Measurements from ENCODE around the gene KDM3A.

Gene KDM3A, protein sequence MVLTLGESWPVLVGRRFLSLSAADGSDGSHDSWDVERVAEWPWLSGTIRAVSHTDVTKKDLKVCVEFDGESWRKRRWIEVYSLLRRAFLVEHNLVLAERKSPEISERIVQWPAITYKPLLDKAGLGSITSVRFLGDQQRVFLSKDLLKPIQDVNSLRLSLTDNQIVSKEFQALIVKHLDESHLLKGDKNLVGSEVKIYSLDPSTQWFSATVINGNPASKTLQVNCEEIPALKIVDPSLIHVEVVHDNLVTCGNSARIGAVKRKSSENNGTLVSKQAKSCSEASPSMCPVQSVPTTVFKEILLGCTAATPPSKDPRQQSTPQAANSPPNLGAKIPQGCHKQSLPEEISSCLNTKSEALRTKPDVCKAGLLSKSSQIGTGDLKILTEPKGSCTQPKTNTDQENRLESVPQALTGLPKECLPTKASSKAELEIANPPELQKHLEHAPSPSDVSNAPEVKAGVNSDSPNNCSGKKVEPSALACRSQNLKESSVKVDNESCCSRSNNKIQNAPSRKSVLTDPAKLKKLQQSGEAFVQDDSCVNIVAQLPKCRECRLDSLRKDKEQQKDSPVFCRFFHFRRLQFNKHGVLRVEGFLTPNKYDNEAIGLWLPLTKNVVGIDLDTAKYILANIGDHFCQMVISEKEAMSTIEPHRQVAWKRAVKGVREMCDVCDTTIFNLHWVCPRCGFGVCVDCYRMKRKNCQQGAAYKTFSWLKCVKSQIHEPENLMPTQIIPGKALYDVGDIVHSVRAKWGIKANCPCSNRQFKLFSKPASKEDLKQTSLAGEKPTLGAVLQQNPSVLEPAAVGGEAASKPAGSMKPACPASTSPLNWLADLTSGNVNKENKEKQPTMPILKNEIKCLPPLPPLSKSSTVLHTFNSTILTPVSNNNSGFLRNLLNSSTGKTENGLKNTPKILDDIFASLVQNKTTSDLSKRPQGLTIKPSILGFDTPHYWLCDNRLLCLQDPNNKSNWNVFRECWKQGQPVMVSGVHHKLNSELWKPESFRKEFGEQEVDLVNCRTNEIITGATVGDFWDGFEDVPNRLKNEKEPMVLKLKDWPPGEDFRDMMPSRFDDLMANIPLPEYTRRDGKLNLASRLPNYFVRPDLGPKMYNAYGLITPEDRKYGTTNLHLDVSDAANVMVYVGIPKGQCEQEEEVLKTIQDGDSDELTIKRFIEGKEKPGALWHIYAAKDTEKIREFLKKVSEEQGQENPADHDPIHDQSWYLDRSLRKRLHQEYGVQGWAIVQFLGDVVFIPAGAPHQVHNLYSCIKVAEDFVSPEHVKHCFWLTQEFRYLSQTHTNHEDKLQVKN (N-terminal part only)

DNA sequence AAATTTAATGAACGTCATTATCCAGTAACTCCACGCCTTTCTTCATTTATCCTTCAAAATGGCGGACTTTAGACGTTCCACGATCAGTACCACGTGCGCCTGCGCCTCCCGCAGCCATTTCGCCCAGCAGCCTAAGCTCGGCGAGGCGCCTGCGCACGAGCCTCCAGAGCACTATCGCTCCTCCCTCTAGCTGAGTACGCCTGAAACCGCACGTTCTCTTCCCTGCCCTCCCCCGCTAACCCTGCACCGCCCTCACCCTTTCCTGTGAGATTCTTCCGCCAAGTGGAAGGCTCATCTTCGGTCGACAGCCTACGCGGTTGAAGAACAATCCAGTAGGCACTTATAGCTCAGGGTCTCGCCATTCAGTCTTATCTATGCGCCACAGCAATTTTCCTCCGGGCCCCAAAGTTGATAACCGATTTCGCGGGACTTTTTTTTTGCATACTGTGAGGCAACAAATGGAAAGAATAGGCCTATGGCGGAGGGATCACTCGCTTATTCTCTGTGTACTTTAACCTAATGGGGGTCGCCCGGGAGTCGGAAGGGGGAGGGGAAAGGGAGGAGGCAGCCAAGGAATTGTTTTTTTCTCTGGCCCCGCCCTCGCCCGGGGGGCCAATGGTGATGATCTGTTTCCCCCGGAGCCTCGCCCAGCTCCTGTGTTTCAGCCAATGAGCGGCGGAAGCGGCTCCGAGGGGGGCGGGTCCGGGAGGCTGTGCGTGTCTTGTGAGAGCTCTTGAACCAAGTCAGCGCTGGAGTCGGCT is at the start of gene KDM3A:
TSS of gene KDM3A (plus strand) at position 741 of the 761 bp plus-strand sequence. CDS start 677 bp downstream, outside the sequence.
- peak; percentile 99 for DNase-seq (ENCODE audit: low read depth in 2 of 2)

DNA sequence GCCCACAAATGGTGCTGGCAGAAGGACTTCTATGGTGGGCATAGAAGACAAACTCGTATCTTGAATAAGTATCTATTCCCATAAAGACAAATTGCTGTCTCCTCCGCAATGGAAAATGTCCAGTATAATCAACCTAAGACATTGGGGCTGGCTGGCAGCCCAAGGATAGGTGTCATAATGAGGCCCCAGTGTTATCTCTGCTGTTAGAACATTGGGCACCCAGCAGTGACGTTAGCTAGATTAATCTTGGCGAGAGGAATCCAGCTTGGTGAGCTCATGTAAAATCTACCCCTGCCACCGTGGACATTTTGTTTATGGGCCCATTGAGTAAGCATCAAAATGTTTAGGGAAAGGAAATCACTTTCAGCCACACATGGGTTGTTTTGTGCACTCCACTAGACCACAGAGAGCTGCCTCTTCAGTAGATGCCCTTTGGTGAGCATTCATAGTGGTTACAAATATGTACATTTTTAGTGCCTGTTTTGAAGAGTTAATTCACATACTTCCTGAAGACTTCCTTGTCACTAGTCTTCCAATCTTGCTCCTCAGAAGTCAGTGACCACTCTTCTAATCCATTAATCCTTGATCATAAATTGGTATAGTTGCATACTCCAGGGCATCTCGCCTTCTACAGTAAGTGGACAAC is 48.2 kb upstream of the KDM3A start:
- DNase-seq (ENCODE audit: low read depth in 2 of 2): no peak

DNA sequence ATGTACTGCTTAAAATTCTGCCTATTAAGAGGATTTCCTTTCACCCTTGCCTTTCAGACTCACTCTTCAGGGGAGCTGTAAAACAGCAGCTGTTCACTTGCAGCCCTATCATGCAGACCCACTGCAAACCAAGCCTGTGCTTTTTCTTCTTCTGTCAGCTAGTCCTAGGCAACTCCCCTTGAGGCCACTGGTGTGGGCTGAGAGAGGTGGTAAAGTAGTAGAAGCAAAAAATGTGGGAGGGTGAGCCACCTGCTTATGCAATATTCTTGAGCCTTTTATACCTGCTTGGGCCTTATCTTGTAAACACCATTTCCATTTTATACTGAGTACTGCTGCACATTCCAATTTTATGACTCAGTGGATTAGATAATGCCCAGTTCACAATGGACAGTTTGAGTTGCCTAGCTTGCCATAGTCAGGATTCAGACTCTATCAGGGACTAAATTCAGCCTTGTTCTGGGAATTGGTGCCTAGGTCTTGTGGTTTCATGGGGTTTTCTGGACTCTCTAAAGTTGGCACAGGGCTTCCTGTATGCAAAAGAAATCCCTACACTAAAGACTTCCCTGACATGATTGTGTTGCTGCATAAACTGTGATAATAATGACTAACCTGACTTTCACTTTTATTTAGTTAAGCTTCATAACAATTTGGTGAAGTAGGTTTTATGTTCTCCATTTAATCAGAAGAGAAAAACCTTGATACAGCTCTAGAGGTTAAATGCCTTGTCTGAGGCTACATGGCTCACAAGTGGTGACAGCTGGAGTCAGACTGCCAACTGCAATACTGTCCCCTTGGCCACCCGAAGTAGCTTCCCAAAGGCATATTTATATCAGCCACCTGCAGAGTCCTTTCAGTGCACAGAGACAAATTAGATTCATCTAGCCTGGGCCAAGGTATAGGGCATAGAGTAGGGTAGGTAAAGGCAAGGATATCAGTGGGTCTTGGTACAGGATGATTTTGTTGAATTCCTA is 47.4 kb upstream of the KDM3A start:
- DNase-seq (ENCODE audit: low read depth in 2 of 2): no peak

DNA sequence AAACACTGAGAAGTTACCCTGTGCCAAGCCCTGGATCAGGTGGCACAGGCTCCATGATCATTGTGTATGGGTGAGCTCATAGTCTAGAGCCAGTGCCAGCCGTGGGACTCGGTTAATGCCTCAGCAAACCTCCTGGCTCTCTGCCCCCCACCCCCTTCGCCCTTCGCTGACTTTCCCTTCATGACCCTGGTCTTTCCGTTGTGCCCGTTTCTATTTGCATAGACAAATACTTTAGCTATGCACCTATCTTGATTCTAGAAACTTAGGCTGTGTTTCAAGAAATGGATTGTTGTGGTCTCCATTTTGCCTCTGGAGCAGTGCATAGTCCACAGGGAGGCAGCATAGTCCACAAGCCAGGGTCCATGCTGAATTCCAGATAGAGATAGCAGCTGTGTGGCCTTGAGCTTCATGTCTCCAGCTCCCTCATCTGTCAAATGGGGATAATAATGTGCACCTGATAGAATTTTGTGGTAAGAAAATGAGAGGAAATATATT is 44.8 kb upstream of the KDM3A start:
- no peak for DNase-seq (ENCODE audit: low read depth in 2 of 2)

DNA sequence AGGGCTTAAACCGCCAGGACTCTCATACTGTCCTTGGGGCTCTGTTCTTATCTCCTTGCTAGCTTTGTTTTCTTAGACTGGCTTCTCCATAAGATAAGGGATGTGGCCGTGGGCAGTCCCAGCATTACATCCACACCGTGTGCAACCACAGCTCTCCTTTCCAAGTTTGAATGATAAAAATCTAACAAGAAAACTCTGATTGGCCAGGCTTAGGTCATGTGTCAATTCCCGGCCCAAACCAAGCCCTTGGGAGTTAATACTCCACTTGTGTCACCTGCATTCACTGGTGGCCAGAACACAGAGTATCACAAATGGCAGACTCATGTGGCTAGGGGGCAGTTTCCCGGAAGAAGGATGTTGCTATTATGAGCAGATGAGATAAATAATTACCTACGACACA is 43.2 kb upstream of the KDM3A start:
- no peak for DNase-seq (ENCODE audit: low read depth in 2 of 2)

DNA sequence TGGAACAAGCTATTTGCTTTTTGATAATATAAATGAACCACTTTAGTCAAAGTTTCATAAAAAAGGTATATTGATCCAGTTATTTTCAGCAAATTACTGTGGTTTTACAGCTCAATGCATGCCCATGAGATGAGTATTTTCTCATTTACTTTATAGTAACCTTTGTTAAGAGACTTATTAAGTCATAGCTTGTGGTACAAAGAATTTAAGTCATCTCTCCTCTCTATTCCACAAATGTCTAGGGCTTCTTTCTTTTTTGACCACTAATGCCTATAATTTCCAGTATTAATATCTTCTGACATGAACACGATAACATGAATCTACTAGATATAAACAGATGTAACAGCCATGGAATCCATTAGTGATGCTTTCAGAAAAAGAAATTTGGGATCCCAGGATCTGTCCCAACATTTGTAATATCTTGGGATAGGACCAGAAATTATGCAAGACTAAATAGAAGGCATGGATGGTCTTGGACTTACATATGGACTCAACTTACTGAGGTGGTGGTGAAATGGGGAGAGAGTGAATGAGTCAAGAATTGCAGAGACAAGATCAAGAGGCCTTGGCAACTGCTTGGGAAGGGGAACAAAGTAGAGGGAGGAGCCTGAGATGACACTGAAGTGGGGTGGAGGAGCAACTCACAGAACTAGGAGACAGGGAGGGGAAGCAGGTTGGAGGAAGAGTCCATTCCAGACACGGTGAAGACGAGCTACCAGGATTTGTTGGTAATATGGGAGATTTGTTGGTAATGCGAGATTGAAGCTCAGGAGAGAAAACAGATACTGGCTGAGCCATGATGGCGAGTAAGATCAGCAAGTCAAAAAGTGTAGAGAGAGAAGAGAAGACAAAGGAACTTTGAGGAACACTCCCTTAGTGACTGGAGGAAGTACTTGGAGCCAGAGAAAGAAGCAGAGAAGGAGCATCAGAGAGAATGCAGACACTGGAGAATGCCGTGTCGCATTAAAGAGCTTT is 42.4 kb upstream of the KDM3A start:
- no peak for DNase-seq (ENCODE audit: low read depth in 2 of 2)

DNA sequence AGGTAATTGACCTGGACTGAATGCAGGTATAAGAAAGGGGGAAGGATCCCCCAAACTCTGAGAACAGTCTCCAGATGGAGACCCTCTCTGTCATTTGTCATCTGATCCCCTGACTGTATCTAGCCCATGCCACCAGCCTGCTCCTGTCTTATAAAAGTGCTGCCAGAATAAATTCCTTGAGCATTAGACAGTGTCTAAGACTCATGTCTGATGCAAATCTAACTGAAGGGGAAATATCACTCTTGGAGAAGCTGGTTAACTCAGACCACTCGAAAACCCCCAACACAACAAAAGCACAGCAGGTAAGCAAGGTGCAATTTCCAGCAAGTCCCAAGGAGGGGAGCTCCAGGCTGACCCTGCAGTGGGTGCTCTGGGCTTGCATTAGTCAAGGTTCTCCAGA is 40.9 kb upstream of the KDM3A start:
- no peak for DNase-seq (ENCODE audit: low read depth in 2 of 2)

DNA sequence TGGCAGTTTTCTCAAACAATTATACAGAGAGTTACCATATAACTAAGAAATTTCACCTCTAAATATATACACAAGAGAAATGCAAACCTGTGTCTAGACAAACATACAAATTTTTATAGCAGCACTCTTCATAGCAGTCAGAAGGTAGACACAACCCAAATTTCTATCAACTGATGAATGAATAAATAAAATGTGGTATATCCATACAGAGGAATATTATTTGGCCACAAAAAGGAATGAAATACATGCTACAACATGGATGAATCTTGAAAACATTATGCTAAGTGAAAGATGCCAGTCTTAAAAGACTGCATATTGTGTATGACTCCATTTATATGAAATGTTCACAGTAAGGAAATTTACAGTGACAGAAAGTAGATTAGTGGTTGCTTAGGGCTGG is 30.6 kb upstream of the KDM3A start:
- no peak for DNase-seq (ENCODE audit: low read depth in 2 of 2)

DNA sequence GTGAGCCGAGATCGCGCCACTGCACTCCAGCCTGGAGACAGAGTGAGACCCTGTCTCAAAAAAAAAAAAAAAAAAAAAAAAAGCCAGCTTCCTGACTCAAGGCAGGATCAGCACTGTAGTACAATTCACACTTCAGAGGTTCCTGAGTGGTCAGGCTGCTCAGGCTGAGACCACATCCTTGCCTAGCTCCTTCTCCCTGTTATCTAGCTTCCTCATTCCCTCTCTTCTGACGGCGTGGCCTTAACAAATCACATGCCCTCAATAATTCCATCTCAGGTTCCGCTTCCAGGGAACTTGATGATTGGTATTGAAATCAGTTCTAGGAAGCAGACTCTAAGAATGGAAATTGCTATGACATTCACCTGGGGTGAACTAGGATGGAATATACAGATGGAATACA is 29.8 kb upstream of the KDM3A start:
- no peak for DNase-seq (ENCODE audit: low read depth in 2 of 2)

DNA sequence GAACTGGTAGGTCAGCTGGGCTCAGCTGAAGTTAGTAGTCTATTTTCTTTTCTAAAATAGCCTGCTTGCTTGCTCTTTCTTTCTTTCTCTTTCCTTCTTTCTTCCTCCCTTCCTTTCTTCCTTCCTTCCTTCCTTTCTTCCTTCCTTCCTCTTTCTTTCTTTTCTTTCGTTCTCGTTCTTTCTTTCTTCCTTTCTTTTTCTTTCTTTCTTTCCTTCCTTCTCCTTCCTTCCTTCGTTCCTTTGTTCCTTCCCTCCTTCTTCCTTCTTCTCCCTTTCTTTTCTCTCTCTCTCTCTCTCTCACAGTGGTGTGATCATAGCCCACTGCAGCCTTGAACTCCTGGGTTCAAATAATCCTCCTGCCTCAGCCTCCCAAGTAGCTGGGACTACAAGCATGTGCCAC is 29.2 kb upstream of the KDM3A start:
- no peak for DNase-seq (ENCODE audit: low read depth in 2 of 2)

DNA sequence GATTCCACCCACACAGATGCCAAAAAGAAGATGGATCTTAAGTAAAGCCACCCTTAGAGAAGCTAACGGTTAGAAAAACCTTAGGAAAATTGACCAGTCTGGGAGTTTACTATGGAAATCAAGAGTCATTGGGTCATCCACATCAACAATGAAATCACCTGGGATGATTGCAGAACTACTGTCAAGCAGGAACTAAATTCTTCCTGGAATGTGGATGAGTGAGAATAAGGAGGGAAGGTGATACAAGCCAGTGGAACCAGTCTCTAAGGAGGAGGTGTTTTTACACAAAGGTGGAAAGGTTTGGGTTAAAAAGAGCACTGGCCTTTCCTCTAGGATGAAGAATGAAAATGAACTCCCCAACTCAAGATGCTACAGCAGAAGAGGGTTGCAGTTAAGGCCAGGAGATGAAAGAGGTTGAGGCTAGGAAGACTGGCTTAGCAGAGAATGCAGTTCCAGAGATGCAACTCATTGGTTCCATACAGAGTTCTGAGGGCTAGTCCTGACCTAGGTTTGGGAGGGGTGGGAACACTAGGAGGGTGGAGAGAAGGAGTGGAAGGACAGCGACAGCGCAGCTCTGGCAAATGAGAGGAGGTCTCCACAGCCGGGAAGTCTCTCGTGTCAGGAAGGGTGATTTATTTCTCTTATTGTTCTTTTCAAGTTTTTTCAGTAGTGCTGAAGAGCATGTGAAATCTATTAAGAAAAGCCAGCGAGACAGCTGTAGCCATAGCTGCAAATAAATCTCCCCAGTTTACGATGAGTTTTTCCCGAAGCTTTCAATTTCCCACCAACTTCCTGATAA is 27.7 kb upstream of the KDM3A start:
- DNase-seq (ENCODE audit: low read depth in 2 of 2): no peak

DNA sequence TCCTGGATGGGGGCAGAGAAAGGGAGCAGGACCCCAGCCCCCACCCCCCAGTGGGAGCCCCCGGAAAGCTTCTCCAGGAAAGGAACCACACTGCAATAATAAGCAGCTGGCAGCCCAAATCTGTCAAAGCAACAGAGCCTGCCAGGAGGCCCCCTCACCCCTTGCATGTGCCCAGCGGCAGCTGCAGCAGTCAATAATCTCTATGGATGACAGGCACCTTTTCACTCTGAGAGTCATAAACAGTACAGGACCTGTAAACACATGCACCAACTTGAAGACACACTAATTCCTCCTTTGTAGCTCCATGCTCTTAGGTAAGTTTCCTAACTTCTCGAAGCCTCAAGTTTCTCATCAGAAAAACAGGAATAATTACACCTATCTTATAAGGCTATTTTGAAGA is 26.2 kb upstream of the KDM3A start:
- no peak for DNase-seq (ENCODE audit: low read depth in 2 of 2)

DNA sequence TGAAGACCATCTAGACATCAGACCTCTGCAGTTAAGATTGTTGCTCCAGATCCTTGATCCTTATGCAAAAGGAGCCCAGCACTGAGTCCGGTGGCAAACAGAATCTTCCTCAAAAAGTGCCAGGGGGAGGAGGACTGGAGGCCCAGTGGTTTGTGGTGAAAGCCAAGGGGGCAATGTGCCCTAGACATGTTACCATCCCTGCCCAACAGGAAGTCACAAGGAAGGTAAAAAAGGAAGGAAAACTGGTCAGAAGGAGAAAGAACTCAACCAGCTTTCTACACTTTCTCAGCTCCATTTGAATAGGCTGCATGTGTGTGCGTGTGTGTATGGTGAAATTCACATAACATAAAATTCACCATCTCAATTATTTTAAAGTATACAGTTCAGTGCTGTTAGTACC is 25.0 kb upstream of the KDM3A start:
- DNase-seq (ENCODE audit: low read depth in 2 of 2): no peak

DNA sequence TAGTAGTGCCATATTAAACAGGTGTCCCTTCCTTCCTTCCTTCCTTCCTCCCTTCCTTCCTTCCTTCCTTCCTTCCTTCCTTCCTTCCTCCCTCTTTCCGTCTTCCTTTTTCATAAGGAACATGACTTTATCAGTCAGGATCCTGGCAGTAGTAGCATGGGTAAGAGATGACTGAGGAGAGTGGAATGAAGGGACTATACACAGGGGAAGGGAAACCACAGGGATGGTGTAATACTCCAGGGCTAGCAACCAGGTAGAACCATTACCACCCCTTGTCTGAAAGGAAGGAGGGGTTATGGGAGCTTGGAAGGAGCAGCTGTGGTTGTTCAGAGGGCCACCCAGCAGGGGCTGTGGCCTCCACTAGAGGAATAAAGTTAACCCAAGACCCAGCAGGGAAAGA is 23.2 kb upstream of the KDM3A start:
- DNase-seq (ENCODE audit: low read depth in 2 of 2): no peak

DNA sequence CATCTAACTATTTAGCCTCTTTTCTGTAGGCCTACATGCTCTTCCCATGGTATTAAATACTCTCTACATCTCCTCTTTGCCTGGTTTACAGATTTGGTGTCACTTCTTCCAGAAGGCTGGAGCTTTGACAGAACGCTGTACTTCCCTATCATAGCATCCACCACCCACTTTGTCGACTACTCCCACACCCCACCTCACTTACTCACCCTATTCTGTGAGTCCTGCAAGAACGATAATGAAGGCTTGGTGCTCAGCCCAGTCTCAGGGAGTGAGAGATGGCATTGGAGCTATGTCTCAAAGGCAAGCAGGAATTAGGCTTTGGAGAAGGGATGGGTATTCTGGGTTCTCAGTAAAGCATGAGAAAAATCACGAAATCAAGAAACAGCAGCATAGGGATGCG is 20.3 kb upstream of the KDM3A start:
- DNase-seq (ENCODE audit: low read depth in 2 of 2): no peak

DNA sequence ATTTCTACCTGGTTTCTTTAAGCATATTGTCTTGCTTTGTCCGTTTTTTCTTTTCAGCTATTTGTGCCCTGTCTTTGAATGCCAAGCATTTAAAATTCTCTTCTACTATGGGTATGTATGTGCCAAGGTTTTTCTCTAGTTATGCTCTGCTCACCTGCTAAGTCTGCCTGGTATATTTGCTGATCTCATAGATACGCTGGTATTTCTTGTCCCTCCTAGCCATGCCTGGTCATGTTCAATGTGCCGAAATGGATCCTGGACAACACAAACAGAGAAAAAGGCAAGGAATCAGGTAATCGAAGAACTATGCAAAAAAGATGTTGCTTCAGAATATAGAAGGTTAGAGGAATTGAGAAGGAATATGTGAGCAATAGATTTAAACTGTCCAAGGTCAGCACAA is 14.9 kb upstream of the KDM3A start:
- no peak for DNase-seq (ENCODE audit: low read depth in 2 of 2)

DNA sequence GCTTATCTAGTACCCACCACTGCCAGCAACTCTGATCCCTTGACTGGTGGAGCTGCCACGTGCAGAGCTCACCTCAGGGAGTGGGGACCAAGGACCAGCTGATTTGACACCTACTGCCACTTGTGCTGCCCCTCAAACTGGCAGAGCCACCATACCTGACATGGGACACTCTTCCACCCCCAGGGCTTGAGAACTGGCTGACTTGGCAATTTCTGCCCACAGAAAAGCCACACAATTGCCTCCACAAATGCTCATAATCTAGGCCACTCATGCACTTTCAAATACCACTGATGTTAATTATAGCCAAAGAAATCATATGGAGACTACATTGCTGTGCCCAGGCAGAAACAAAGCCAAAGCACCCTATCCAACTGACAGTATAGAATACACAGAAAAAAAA is 11.8 kb upstream of the KDM3A start:
- DNase-seq (ENCODE audit: low read depth in 2 of 2): no peak
